ENCODE results near the gene FBXO38. TPM values are rescaled to one million over a fixed set of nuclear protein-coding genes. Genes with fewer than 3 reads are reported as not detected.

Gene FBXO38
- total RNA-seq, 1 experiment from 2014 or later: 34.5 TPM

- intact Hi-C loops (cut with micrococcal nuclease; ENCODE audit: unreplicated experiment) (no loop called here), in situ Hi-C loops (cut with HindIII; ENCODE audit: low pct_unique_long_range_greater_than_20kb, low sequenced_read_pairs) (no loop called here)
- POLR2A ChIA-PET: interaction anchor here (0.7 kb wide), 1 partner anchor 1470 kb away, joined by 3 read pairs; no protein-coding TSS in a partner anchor
- no TSS peak for BruUV-seq (replicated peaks)
- no peak for ATAC-seq
- CTCF ChIA-PET: no interaction called here
- Histone ChIP-seq H3K27me3 (ENCODE audit: control insufficient read depth, insufficient read depth, low read length) (no peaks in the 10 kb centered on the region; the same call in 1 of the 2 replicates), H3K36me3 (ENCODE audit: control insufficient read depth, insufficient read depth, low read length) (no peaks in the 10 kb centered on the region), H3K4me3 (ENCODE audit: low read depth in 2 of 2, low read length in 2 of 2) (no peak overlapping the region), H3K4me1 (ENCODE audit: control insufficient read depth, insufficient read depth, low read length) (no peaks in the 10 kb centered on the region), H3K9me3 (ENCODE audit: control insufficient read depth, insufficient read depth, low read depth, low read length) (no peaks in the 10 kb centered on the region), H3K27ac (ENCODE audit: low read length) (no peak overlapping the region)
- TF ChIP-seq POLR2AphosphoS5 (IDR thresholded peaks at IDR 0.05; ENCODE audit: low read depth, low read length): no peak
- no peak for TF ChIP-seq REST (IDR thresholded peaks at IDR 0.05; ENCODE audit: insufficient read depth in 1 of 2, low read depth in 2 of 2, low read length in 1 of 2)
- TF ChIP-seq SIN3A (IDR thresholded peaks at IDR 0.05; ENCODE audit: borderline replicate concordance, insufficient read depth, low read depth, low read length): no peak
- TF ChIP-seq TCF7L2 (IDR thresholded peaks at IDR 0.05; ENCODE audit: low read depth, low read length): no peak
- TF ChIP-seq CTCF (IDR thresholded peaks at IDR 0.05): no peak
- peak; percentile 81 for DNase-seq (ENCODE audit: low read depth, low spot score)
These were observed 85.8 kb downstream of the FBXO38 start for GRCh38 chr5:148469501-148469935.

- Histone ChIP-seq H3K27ac (ENCODE audit: low read length) (no peak overlapping the region), H3K4me3 (ENCODE audit: low read depth in 2 of 2, low read length in 2 of 2) (no peak overlapping the region), H3K4me1 (ENCODE audit: control insufficient read depth, insufficient read depth, low read length) (no peaks in the 10 kb centered on the region), H3K27me3 (ENCODE audit: control insufficient read depth, insufficient read depth, low read length) (peaks cover 3% of the 10 kb centered on the region; the same call in 1 of the 2 replicates), H3K36me3 (ENCODE audit: control insufficient read depth, insufficient read depth, low read length) (no peaks in the 10 kb centered on the region), H3K9me3 (ENCODE audit: control insufficient read depth, insufficient read depth, low read depth, low read length) (no peaks in the 10 kb centered on the region)
- ChIA-PET POLR2A (no interaction called here), CTCF (no interaction called here)
- no peak for ATAC-seq
- no TSS peak for BruUV-seq (replicated peaks)
- intact Hi-C loops (cut with micrococcal nuclease; ENCODE audit: unreplicated experiment) (no loop called here), in situ Hi-C loops (cut with HindIII; ENCODE audit: low pct_unique_long_range_greater_than_20kb, low sequenced_read_pairs) (no loop called here)
- no peak for DNase-seq (ENCODE audit: low read depth, low spot score)
- TF ChIP-seq POLR2AphosphoS5 (IDR thresholded peaks at IDR 0.05; ENCODE audit: low read depth, low read length) (no peak), TCF7L2 (IDR thresholded peaks at IDR 0.05; ENCODE audit: low read depth, low read length) (no peak), REST (IDR thresholded peaks at IDR 0.05; ENCODE audit: insufficient read depth in 1 of 2, low read depth in 2 of 2, low read length in 1 of 2) (no peak), CTCF (IDR thresholded peaks at IDR 0.05) (no peak), SIN3A (IDR thresholded peaks at IDR 0.05; ENCODE audit: borderline replicate concordance, insufficient read depth, low read depth, low read length) (no peak)
These were observed 87.6 kb downstream of the FBXO38 start for GRCh38 chr5:148471379-148471778.

All from Panc1 (cell line).